Fibroblast of the aortic adventitia (primary cell): Measurements from ENCODE around the gene KYNU. TPM values are rescaled to one million over a fixed set of nuclear protein-coding genes. Genes with fewer than 3 reads are reported as not detected.
"Not testable (repeated sequence)": the region's sequence is repeated elsewhere in the genome, so short reads cannot be mapped to it uniquely, and the experiment has no call there.

Experiments
- DNase-seq: peaks from one replicate; pipeline ENCODE4 v3.0.0-alpha.2; 2010; ENCODE audit warnings: low read depth
- H3K4me3 ChIP-seq: 2 replicates; pipeline ENCODE4 v1.5.1; 2011; ENCODE audit warnings: low read depth, mild to moderate bottlenecking, control low read depth, low read length, moderate library complexity
- total RNA-seq: library from RNA; depleted of rRNA; stranded (reverse); fragments of >200 nt; gene quantifications from 2 replicates; pipeline ENCODE4 v1.2.3, GENCODE V29; 2012; ENCODE audit warnings: low replicate concordance
- TF ChIP-seq, protein P1 (sequence below): IDR thresholded peaks from 2 replicates; pipeline ENCODE4 v1.5.1; 2011; ENCODE audit warnings: mild to moderate bottlenecking, low read length, control low read depth, inconsistent platforms; ENCODE audit not compliant: insufficient read depth

Gene KYNU
- total RNA-seq, 1 donor = 1.3 TPM

DNA sequence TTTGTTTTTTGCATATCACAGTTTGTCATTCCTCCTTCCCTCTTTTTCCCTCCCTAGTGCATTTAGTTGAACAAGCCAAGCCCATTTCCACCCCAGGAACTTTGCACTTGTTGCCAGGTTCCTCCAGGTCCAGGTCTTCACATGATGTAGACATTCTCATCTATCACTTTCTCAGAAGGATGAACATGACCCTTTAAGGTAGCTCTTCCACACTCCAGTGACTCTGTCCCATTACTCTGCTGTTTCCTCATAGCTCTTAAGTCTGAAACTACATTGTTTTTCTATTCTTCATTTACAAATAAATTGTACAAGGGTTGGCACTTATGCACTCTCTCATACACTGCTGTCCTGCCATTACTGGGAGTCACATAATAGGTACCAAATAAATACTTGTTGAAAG, 6.1 kb downstream of the KYNU start:
- H3K4me3 ChIP-seq = no peak overlapping the region
- TF ChIP-seq, protein P1, sequence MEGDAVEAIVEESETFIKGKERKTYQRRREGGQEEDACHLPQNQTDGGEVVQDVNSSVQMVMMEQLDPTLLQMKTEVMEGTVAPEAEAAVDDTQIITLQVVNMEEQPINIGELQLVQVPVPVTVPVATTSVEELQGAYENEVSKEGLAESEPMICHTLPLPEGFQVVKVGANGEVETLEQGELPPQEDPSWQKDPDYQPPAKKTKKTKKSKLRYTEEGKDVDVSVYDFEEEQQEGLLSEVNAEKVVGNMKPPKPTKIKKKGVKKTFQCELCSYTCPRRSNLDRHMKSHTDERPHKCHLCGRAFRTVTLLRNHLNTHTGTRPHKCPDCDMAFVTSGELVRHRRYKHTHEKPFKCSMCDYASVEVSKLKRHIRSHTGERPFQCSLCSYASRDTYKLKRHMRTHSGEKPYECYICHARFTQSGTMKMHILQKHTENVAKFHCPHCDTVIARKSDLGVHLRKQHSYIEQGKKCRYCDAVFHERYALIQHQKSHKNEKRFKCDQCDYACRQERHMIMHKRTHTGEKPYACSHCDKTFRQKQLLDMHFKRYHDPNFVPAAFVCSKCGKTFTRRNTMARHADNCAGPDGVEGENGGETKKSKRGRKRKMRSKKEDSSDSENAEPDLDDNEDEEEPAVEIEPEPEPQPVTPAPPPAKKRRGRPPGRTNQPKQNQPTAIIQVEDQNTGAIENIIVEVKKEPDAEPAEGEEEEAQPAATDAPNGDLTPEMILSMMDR = no peak
- DNase-seq = no peak

DNA sequence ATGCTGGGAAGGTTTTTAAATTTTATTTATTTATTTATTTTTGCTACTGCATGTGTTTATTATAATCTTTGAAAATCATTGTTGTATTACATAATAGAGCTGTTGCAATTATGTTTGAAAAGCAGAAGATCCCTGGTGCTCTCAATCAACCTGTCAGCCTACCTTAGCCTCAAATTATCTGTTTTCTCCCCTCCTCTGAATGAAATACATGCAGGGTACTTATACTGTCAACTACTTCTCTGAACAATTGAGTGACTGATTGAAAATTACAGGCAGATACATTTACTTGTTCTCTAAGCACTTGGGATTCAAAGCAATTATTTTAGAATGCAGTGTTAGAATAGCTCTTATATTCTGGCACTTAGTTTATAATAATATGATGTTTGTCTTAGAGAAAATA, 8.1 kb downstream of the KYNU start:
- DNase-seq = no peak
- TF ChIP-seq, protein P1 = no peak
- H3K4me3 ChIP-seq = no peak overlapping the region

DNA sequence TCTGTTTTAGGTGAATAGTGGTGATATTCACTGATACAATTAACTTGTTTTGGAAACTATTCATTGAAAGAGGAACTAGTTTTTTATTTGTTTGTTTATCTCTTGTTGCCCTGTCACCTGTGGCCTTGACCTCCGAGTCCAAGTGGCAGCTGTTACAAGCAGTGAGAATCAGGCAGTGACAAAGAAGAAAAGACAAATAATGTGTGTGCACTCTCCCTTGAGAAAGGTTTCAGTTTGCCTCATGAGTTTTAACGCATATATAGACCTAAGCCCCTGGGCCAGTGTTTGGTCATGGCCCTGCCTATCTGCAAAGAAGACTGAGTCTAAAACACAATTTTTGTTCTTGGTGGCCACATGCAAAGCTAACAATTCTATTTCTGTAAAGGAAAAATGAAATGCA, 15.3 kb downstream of the KYNU start:
- TF ChIP-seq, protein P1 = no peak
- DNase-seq = no peak
- H3K4me3 ChIP-seq = no peak overlapping the region

DNA sequence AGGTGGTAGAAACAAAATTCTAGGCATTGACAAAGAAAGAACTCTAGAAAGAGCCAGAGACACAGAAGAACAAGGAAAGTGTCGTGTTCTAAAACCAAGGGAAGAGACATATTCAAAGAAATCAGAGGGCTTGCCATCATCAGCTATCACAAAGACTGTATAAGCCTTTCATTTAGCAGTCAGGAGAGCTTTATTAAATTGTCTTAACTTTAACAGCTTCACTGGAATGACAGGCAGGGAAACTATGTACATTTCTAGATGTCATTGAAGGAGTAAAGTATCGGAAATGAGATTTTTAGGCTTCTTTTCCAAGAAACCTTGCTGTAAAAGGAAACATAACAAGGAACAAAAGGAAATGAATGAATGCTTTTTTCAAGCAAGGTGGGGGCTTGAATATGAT, 15.8 kb downstream of the KYNU start:
- TF ChIP-seq, protein P1 = no peak
- no peak for DNase-seq

DNA sequence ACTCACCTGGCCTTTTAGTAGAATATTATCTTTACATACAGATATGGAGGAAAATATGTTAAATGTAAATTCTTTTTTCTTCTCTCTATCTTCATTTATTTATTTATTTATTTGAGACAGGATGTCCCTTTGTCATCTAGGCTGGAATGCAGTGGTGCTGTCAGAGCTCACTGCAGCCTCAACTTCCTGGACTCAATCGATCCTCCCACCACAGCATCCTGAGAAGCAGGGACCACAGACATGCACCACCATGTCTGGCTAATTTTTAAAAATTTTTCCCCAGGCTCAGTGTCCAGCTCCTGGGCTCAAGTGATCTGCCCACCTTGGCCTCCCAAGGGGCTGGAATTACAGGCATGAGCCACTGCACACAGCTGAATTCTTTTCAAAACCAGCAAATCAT, 20.3 kb downstream of the KYNU start:
- no peak overlapping the region for H3K4me3 ChIP-seq
- DNase-seq = no peak
- TF ChIP-seq, protein P1 = no peak

More for the DNA sequence above, 15.8 kb downstream of the KYNU start:
- no peak overlapping the region for H3K4me3 ChIP-seq

DNA sequence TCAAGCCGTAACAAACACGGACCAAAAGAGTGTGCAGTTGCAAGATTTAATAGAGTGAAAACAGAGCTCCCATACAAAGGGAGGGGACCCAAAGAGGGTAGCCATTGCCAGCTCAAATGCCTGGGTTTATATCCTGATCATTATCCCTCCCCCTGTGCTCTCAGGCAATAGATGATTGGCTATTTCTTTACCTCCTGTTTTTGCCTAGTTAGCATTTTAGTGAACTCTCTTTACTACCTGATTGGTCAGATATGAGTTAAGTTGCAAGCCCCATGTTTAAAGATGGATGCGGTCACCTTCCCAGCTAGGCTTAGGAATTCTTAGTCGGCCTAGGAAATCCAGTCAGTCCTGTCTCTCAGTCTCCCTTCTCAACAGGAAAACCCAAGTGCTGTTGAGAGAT, 22.9 kb downstream of the KYNU start:
- H3K4me3 ChIP-seq = not testable (repeated sequence)

DNA sequence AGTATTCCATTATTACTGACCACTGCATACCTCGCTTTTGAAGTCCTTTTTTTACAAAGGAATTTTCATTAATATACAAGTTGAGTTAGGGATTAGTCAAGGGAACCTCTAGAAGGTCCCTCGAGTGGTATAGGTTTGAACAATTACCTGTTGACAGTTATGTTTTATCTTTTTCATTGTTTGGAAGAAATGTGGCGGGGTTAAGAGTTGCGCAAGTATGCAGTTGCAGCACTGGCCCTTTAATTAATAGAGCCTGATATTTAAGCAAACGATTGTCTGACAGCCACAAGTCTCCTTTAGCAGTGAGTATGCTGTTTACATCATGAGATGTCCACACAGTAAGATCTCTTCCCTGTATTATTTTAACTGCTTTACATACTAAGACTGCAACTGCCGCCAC, 24.3 kb downstream of the KYNU start:
- TF ChIP-seq, protein P1 = no peak
- no peak for DNase-seq
- no peak overlapping the region for H3K4me3 ChIP-seq

More for the DNA sequence above, 22.9 kb downstream of the KYNU start:
- not testable (repeated sequence) for DNase-seq

DNA sequence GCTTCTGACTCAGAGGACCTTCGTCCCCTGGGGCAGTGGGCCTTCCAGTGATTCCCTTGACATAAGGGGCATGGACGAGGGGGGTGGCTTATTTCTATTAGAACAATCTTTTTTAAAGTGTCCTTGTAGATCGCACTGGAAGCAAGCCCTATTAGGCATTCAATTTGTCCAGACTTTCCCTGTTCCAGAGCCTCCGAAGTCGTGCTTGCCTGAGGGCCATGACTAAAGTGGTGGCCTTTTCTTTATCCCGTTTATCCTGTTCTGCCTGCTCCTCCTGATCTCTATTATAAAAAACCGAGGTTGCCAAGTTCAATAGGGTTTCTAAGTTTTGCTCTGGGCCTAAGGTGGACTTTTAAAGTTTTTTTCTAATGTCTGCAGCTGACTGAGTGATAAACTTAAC, 26.3 kb downstream of the KYNU start:
- H3K4me3 ChIP-seq, DNase-seq: not testable (repeated sequence)
